Liver (tissue), 9 donors: Measurements from ENCODE around the gene NPNT. TPM values are rescaled to one million over a fixed set of nuclear protein-coding genes. Genes with fewer than 3 reads are reported as not detected.

ENCODE experiments used
- DNase-seq: peaks from one replicate; pipeline ENCODE4 v3.0.0-alpha.2; 2017; ENCODE audit warnings: low spot score
- H3K27ac ChIP-seq, 2 donors: one replicate each; pipeline ENCODE4 v1.7.0; 2013; ENCODE audit warnings: inconsistent platforms in 2 of 2, low read length in 2 of 2, control low read depth in 1 of 2, low read depth in 1 of 2, mild to moderate bottlenecking in 1 of 2
- H3K27me3 ChIP-seq, 4 donors: one replicate each; pipeline versions ENCODE4 v1.6.1 to v1.7.0; 2013; ENCODE audit warnings: low read length in 3 of 4, inconsistent platforms in 1 of 4, mild to moderate bottlenecking in 1 of 4, moderate library complexity in 1 of 4; ENCODE audit not compliant: control insufficient read depth in 4 of 4, insufficient read depth in 4 of 4
- H3K36me3 ChIP-seq, 4 donors: one replicate each; pipeline versions ENCODE4 v1.6.1 to v1.7.0; 2013; ENCODE audit warnings: low read length in 3 of 4, mild to moderate bottlenecking in 3 of 4, low read depth in 1 of 4, moderate library complexity in 1 of 4; ENCODE audit not compliant: control insufficient read depth in 4 of 4, insufficient read depth in 3 of 4
- H3K4me1 ChIP-seq, 4 donors: one replicate each; pipeline versions ENCODE4 v1.6.1 to v1.7.0; 2013; ENCODE audit warnings: low read length in 3 of 4, mild to moderate bottlenecking in 3 of 4, moderate library complexity in 1 of 4; ENCODE audit not compliant: control insufficient read depth in 4 of 4, insufficient read depth in 4 of 4
- H3K4me3 ChIP-seq, 3 donors: one replicate each; pipeline versions ENCODE4 v1.6.1 to v1.7.0; 2013; ENCODE audit warnings: low read length in 3 of 3, control low read depth in 1 of 3, low read depth in 1 of 3, mild to moderate bottlenecking in 1 of 3
- H3K9ac ChIP-seq, 2 donors: one replicate each; pipeline ENCODE4 v1.7.0; 2013; ENCODE audit warnings: low read length in 2 of 2, mild to moderate bottlenecking in 2 of 2, moderate library complexity in 2 of 2, control low read depth in 1 of 2, low read depth in 1 of 2
- H3K9me3 ChIP-seq, 4 donors: one replicate each; pipeline versions ENCODE4 v1.6.1 to v1.7.0; 2013; ENCODE audit warnings: low read length in 3 of 4; ENCODE audit not compliant: control insufficient read depth in 4 of 4
- EGR1 ChIP-seq, 2 donors: IDR thresholded peaks; 2 replicates each; pipeline ENCODE4 v1.6.1; 2016 to 2018; ENCODE audit warnings: antibody characterized with exemption in 2 of 2, low read depth in 2 of 2
- FOXA1 ChIP-seq: IDR thresholded peaks from 2 replicates; pipeline ENCODE4 v1.6.1; 2016; ENCODE audit warnings: antibody characterized with exemption
- FOXA2 ChIP-seq: IDR thresholded peaks from 2 replicates; pipeline ENCODE4 v1.6.1; 2016; ENCODE audit warnings: antibody characterized with exemption
- GABPA ChIP-seq, 2 donors: IDR thresholded peaks in 1 of 2; conservative IDR thresholded peaks in 1 of 2; 2 replicates each; pipeline ENCODE4 v1.6.1; 2016; ENCODE audit warnings: antibody characterized with exemption in 2 of 2, mild to moderate bottlenecking in 1 of 2, moderate library complexity in 1 of 2
- HNF4G ChIP-seq: IDR thresholded peaks from 2 replicates; pipeline ENCODE4 v1.6.1; 2016; ENCODE audit warnings: antibody characterized with exemption
- NR2F2 ChIP-seq: IDR thresholded peaks from 2 replicates; pipeline ENCODE4 v1.6.1; 2016; ENCODE audit warnings: antibody characterized with exemption
- RAD21 ChIP-seq, 2 donors: IDR thresholded peaks; 2 replicates each; pipeline ENCODE4 v1.6.1; 2016; ENCODE audit warnings: antibody characterized with exemption in 2 of 2, mild to moderate bottlenecking in 2 of 2
- REST ChIP-seq: IDR thresholded peaks from 2 replicates; pipeline ENCODE4 v1.6.1; 2016; ENCODE audit warnings: antibody characterized with exemption, mild to moderate bottlenecking
- RXRA ChIP-seq, 2 donors: IDR thresholded peaks; 2 replicates each; pipeline ENCODE4 v1.6.1; 2017 to 2018; ENCODE audit warnings: antibody characterized with exemption in 2 of 2, mild to moderate bottlenecking in 1 of 2
- SP1 ChIP-seq: IDR thresholded peaks from 2 replicates; pipeline ENCODE4 v1.6.1; 2018; ENCODE audit warnings: antibody characterized with exemption, mild to moderate bottlenecking
- TAF1 ChIP-seq: conservative IDR thresholded peaks from 2 replicates; pipeline ENCODE4 v1.6.1; 2016; ENCODE audit warnings: antibody characterized with exemption, mild to moderate bottlenecking
- YY1 ChIP-seq: IDR thresholded peaks from 2 replicates; pipeline ENCODE4 v1.6.1; 2016; ENCODE audit warnings: antibody characterized with exemption, mild to moderate bottlenecking
- ZBTB33 ChIP-seq: IDR thresholded peaks from 2 replicates; pipeline ENCODE4 v1.6.1; 2016; ENCODE audit warnings: antibody characterized with exemption
- WGBS: extraction: QIAGEN DNeasy Blood & Tissue Kit; methylation state at CpG from one replicate; pipeline ENCODE4 v1.1.7; 2013; 5-methylcytosine and 5-hydroxymethylcytosine counted together
- polyA plus RNA-seq, 2 donors: library from polyadenylated mRNA; stranded (reverse) in 1 of 2; unstranded in 1 of 2; fragments of 200-250 nt in 1 of 2; fragments of >200 nt in 1 of 2; fragmentation: Nextera tagmentation in 1 of 2; extraction: Ambion mirVana in 1 of 2; gene quantifications; one replicate each; pipeline versions ENCODE4 v1.2.1 to v1.2.3, GENCODE V29; 2013 to 2015
- total RNA-seq, 2 donors: library from RNA; depleted of rRNA; stranded (reverse); fragments of >200 nt; gene quantifications; one replicate each; pipeline ENCODE4 v1.2.3, GENCODE V29; 2014
- TF ChIP-seq, protein P1 (sequence below): IDR thresholded peaks from 2 replicates; pipeline ENCODE4 v1.6.1; 2016; ENCODE audit warnings: antibody characterized with exemption
- donor health status: healthy.
- donor health status: healthy.
- donor health status: healthy.
- donor health status: healthy.
- donor health status: healthy.

Gene NPNT
- total and polyA plus RNA-seq, 4 donors: 1.3 to 4.4 (median 2.0) TPM

- DNase-seq: no peak
- Histone ChIP-seq H3K4me1 (no peaks in the 10 kb centered on the region), H3K27ac (no peak overlapping the region), H3K36me3 (no peaks in the 10 kb centered on the region), H3K27me3 (no peaks in the 10 kb centered on the region), H3K4me3 (no peak overlapping the region), H3K9ac (no peak overlapping the region), H3K9me3 (peaks cover 0 to 2% (median 0%) of the 10 kb centered on the region in 4 donors)
- TF ChIP-seq REST (no peak), EGR1 (IDR thresholded peaks at IDR 0.05; ENCODE audit: low read depth in 2 of 2) (no peak), YY1 (no peak), RAD21 (IDR thresholded peaks at IDR 0.05) (no peak), TAF1 (no peak), ZBTB33 (no peak), HNF4G (no peak), RXRA (IDR thresholded peaks at IDR 0.05) (no peak), FOXA1 (no peak), GABPA (IDR thresholded peaks at IDR 0.05 in 1 of 2, conservative IDR thresholded peaks at IDR 0.05 in 1 of 2) (no peak), NR2F2 (no peak)
- TF ChIP-seq, protein P1, sequence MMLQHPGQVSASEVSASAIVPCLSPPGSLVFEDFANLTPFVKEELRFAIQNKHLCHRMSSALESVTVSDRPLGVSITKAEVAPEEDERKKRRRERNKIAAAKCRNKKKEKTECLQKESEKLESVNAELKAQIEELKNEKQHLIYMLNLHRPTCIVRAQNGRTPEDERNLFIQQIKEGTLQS: no peak
- 84% methylated on average over 3 of the region's 3 CpGs for WGBS
Observed at GRCh38 chr4:105943234-105943633, 48.0 kb downstream of the NPNT start.

- Histone ChIP-seq H3K36me3 (no peaks in the 10 kb centered on the region), H3K27me3 (no peaks in the 10 kb centered on the region), H3K9ac (no peak overlapping the region), H3K9me3 (peaks cover 0 to 2% (median 0%) of the 10 kb centered on the region in 4 donors), H3K4me1 (no peaks in the 10 kb centered on the region), H3K27ac (no peak overlapping the region), H3K4me3 (no peak overlapping the region)
- TF ChIP-seq FOXA2 (no peak), FOXA1 (no peak)
- WGBS: 84% methylated on average over 1 of the region's 1 CpG
- DNase-seq: no peak
Observed at GRCh38 chr4:105944540-105944939, 49.3 kb downstream of the NPNT start.

DNA sequence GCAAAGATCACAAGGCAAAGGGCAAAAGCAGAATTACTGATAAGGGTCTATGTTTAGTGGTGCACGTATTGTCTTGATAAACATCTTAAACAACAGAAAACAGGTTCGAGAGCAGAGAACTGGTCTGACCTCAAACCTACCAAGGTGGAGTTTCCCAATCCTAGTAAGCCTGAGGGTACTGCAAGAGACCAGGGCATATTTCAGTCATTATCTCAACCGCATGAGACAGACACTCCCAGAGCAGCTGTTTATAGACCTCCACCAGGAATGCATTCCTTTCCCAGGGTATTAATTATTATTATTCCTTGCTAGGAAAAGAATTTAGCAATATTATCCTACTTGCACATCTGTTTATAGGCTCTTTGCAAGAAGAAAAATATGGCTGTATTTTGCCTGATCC is 51.5 kb downstream of the NPNT start:
- H3K4me1 ChIP-seq: no peaks in the 10 kb centered on the region
- no peaks in the 10 kb centered on the region for H3K36me3 ChIP-seq
- peaks cover 0 to 3% (median 0%) of the 10 kb centered on the region in 4 donors for H3K27me3 ChIP-seq
- H3K4me3 ChIP-seq: no peak overlapping the region
- H3K27ac ChIP-seq: no peak overlapping the region
- no peak for DNase-seq
- no peak for TF ChIP-seq SP1
- no peak for TF ChIP-seq TAF1
- TF ChIP-seq, protein P1: no peak
- H3K9ac ChIP-seq: no peak overlapping the region
- WGBS: 70% methylated on average over 3 of the region's 3 CpGs
- H3K9me3 ChIP-seq: peaks cover 0 to 2% (median 0%) of the 10 kb centered on the region in 4 donors
